GM15510 (cell line): Measurements from ENCODE around the gene NMNAT3.

Experiments
- POLR2A ChIP-seq: IDR thresholded peaks from 3 replicates; pipeline ENCODE4 v1.6.1; 2011; ENCODE audit warnings: borderline replicate concordance; ENCODE audit not compliant: insufficient read length; ENCODE audit errors: extremely low read depth

NMNAT3 gene

DNA sequence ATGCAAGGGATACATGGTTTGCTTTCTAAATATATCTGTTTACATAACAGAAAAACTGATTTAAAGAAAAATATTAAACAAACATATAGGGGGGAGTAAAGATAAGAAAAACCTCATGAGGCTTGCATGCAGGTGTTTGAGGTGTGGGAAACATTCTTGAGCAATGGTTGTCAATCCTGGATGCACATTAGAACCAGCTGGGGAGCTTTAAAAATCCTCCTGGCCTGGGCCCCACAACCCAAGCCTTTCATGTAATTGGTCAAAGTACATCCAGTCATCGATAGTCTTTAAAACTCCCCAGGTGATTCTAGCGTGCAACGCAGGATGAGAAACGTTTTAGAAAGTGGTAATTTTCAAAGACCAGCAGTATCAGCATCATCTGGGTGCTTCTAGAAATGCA lies 18.3 kb downstream of the NMNAT3 start:
- TF ChIP-seq POLR2A, result no peak

DNA sequence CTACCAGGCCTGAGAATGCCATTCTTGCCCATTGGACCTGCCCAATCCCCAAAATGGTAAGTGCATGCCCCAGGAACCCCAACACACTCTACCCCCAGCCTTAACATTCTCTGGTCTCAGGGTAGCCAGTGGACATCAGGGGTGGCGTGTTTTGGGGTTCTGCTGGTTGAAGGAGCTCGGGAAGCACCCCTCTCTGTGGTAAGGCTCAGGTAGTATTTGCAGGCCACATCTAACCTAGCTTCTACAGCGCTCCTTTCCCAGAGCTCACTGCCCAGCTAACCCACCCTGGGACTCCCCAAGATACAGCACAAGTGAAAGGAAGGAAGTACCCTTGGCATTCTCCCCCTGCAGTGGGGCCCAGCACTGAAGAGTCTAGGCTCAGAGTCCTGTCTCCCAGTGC lies 19.8 kb downstream of the NMNAT3 start:
- TF ChIP-seq POLR2A, result no peak

DNA sequence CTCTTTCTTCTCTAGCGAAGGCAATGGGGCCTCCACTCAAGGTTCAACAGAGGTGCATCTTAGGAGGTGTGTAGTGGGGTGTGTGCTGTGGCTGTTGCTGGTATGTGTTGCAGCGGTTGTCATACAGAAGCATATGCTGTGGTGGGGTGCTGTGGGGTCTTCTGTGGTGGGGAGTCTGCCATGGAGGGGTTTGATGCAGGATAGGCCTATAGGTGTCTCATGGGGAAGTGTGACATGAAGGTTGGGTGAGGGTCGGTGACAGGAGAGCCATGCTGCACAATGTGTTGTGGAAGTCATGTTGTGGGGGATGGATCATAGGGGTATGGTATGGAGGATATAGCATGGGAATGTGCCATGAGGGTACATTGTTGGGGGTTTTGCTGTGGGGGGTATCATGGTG lies 20.3 kb downstream of the NMNAT3 start:
- no peak for TF ChIP-seq POLR2A

DNA sequence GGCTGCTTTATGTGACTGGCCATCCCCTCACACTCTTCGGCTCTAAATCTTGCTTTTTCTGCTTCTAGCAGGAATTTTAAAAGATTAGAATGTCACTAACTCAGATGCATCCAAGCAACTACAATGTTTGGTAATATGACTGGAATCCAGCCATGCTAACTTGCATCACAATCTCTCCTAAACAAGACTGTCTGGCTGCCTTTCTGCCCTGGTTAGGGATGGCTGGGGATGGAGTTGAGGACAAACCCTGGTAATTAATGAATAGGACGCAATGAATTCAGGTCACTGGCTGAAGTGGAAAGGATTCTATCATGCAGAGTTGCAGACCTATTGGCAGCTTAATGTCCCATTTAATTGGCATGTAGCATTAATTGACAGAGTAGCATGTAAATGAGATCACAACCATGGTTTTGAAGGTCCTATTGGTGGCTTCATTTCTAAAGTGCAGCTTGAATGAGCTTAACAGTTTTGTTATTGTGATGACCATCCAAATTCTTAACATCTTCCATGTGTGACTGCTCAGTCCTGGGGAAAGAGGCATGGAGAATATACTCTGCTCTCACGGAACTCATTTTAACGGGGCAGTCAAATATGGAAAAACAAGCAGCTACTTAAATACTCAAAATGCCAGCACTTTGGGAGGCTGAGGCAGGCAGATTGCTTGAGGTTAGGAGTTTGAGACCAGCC lies 21.7 kb downstream of the NMNAT3 start:
- no peak for TF ChIP-seq POLR2A

DNA sequence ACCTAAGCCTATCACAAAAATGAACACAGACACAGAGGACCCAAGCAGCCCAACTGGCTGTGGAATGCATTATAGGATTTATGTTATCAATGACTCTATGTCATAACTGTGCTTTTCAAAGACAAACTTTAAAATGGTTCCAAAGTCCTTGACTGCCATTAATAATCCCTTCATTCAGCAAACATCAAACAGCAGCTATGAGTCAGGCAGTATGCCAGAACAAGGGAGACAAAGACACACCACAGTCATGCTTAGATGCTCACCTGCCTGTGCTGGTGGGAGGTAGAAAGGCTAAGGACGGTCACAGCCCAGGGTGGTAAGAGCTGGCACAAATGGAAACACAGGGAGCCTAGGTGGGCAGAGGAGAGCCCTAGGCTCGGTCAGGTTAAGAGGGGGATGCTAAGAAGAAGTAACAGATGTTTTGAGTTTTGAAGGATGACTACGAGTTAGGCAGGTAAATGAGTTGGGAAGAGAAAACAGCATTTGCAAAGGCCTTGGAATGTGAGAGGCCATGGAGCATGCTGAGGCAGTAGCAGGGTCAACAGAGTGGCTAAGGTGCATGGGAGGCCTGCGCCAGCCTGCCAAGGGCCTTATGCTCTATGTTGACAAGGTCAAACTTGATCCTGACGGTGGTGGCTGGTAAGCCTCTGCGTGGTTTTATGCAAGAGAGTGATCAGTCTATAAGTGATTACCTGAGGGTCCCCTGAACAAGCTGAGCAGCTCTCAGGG lies 23.0 kb downstream of the NMNAT3 start:
- TF ChIP-seq POLR2A, result no peak

DNA sequence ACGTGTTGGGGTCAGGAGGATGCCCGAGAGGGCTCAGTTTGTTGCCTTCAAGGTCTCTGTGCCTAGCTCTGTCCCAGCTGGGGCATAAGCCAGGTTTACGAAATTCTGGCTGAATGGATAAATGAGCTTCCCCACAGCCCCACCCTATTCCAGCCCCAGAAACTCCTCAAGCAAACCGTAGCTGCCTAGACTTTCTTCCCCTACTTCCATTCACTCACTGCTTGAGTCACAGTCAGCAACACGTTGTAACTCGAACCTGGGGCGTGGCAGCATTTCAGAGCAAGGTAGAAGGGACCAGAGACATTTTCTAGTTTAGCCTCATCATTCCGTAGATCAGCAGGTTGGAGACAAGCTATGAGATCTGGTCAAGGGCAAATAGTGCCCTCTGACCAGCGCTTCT lies 24.2 kb downstream of the NMNAT3 start:
- TF ChIP-seq POLR2A, result no peak

DNA sequence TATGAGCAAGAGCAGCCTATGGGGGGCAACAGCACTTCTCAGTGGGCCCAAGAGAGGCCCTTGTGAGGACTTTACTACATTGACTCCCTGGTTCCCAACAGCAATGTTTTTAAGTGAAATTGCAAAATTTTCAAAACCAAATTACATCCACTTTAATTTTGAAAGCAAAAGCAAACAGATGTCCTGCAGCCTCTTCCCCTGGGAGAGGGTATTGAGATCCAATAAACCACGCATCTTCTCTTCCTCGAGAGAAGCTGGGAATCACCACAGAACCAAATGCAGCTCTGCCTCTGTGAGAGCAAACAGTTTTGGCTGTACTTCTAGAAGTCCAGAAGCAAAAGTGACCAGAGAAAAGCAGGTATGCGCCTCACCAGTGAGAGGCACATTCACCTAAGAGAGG lies 25.2 kb downstream of the NMNAT3 start:
- no peak for TF ChIP-seq POLR2A

DNA sequence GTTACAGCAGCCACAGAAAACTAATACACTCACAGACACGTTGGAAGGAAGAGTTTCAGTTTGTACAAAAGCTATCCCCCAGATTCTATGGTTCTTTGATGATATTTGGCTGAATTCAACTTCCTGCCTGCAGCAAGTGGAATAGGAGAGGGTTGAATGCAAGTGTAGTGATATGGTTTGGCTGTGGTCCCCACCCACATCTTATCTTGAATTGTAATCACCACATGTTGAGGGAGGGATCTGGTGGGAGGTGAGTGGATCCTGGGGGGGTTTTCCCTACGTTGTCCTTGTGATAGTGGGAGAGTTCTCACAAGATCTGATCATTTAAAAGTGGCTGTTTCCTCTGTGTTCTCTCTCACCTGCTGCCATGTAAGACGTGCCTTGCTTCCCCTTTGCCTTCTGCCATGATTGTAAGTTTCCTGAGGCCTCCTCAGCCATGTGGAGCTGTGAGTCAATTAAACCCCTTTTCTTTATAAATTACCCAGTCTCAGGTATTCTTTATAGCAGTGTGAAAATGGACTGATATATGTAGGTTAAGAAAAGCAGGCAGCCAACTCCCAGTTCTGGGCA lies 29.8 kb downstream of the NMNAT3 start:
- TF ChIP-seq POLR2A, result no peak

DNA sequence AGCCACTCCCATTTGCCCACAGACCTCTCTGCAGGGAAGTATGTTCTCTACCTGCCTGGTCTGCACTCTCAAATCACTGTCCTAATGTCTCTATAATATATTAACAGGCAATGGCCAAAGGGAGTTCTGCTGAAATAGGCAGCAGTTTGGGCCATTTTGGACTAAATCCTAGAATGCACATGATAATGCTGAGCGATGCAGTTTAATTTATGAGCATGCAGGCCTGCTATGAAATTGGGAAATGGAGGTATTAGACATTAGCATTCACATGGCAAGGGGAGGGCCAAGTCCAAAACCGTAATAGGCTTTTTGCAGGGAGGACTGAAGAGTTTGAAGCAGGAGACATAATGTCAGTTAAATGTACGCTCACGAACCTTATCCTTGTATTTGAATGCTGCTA lies 31.3 kb downstream of the NMNAT3 start:
- TF ChIP-seq POLR2A, result no peak

DNA sequence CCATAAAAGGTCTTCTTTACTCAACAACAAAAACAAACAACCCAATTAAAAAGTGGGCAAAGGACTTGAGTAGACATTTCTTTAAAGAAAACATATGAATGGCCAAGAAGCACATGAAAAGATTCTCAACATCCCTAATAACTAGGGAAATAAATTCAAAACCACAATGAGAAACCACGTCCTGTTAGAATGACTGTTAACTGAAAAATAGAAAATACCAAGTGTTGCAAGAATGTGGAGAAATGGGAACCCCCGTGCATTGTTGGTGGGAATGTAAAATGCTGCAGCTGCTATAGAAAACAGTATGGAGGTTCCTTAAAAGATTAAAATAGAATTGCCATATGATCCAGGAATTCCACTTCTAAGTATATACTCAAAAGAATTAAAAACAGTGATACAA lies 34.8 kb downstream of the NMNAT3 start:
- no peak for TF ChIP-seq POLR2A

DNA sequence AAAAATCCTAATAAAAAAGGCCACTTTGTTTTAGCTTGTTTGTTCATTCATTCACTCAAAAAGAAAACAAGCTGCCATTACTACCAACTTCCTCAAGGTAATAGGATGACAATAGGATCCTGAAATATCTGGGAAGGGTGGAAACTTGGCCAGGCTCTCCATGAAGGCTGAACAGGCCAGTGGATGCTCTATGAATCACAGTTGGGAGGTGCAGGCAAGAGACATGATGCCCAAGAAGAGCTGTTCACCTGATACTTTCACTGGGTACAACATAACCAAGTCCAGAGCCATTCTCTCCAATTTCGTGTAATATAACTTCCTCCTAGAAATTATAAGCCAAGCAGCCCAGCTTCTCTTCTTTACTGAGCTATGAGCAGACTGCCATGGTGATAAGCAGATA lies 37.3 kb downstream of the NMNAT3 start:
- no peak for TF ChIP-seq POLR2A

DNA sequence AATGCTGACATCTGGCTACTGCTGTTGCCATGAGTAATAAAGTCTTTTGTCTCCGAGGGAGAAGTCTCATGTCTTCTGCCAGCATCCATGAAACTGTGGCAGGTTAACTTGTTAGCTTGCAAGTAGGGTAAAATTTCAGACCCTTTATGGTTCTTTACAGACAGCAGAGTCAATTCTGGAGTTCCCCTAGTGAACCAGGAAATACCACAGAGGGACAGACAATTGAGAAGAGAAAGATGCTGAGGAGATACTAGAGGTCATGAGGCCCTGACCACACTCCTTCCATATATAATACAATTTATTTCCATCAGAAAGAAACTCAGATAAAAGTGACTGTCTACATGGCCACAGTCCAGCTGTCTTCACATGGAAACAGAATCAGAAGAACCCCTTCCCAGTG lies 38.1 kb downstream of the NMNAT3 start:
- TF ChIP-seq POLR2A, result no peak

DNA sequence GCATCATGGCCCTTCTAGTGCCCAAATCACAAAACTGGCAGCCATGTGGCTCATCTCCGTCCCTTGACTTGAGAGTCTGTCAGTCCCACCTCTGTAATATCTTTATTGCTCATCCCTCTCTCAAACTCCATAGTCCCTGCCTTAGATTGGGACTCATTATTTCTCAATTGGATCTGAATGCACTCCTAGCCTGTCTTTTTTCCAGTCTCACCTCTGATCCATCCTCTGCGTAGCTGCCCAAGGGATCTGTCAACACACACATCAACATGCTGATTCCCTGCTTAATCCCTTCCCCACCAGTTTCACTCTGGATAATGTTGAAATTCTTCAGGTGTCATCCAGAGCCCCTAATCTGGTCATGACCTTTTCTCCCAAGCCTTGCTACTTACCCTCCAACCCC lies 39.3 kb downstream of the NMNAT3 start:
- TF ChIP-seq POLR2A, result no peak

DNA sequence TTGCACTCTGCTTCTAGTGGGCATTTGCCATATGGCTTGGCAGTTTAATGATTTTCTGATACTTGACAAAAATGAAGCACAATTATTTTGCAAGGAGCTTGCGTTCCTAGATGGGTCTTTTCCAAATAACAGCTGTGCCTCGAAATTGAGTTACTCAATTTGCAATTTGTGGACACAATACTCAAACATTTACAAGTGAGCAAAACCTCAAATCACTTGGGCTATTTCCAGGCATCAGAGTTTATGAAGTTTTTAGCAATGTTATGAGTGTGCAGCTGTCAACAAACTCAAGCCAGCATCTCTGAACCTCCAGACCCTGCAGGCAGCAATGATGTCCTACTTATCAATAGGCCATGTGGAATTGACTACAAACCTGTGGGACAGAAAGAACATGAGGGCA lies 41.3 kb downstream of the NMNAT3 start:
- TF ChIP-seq POLR2A, result no peak

DNA sequence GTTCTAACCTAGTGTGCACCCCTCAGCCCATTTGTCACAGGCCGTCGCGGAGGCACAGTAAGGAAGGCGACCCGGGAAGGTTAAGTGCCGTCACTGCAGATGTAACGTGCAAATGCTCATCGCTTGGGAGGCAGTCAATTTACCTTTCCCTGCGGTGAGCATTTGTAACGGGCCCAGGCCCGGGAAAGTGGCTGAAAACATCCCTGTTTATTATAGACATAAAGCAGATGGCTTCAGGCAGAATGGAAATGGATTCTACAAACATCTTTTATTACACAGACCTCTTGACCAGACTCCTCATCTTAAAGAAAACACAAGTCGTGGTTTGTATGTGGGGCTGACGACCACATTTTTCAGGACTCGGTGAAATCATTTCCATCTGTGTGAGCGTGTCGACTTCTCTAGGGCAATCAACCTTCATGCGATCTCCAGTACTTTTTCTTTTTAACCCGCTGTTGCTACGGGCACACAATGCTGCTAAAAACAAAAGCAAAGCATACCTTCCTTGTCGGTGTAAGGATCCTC lies 43.6 kb downstream of the NMNAT3 start:
- TF ChIP-seq POLR2A, result no peak

DNA sequence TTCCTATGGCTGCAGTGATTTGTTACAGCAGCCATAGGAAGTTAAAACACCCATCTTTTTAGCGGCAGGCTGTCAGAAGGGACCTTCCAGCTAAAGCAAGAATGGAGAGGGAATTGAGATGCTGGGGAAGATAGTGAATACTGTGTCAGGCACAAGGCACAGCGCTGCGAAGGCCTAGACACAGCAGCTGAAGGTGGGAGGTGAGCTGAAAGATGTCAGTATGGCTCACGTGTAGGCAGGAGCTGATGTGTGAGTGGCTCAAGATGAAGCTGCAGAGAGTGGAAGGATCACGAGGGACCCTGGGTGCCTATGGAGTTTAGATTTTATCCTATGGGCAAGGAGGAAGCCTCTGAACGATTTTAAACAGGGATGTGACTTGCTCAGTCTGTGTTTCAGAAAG lies 44.3 kb downstream of the NMNAT3 start:
- no peak for TF ChIP-seq POLR2A
